H9 (cell line): ENCODE measurements around the gene ZNF135. TPM values are rescaled to one million over a fixed set of nuclear protein-coding genes. Genes with fewer than 3 reads are reported as not detected.

Experiments
- DNase-seq: peaks from one replicate; pipeline ENCODE4 v3.0.0-alpha.2; 2017
- H2AFZ ChIP-seq: one replicate; pipeline ENCODE4 v1.6.1; 2013; ENCODE audit warnings: mild to moderate bottlenecking, low read length, control low read depth, moderate library complexity
- H2AK5ac ChIP-seq: 2 replicates; pipeline ENCODE4 v1.6.1; 2013; ENCODE audit warnings: low read length, control low read depth, mixed read lengths; ENCODE audit not compliant: insufficient read length
- H2BK120ac ChIP-seq: one replicate; pipeline ENCODE4 v1.6.1; 2013; ENCODE audit warnings: low read depth, mild to moderate bottlenecking, low read length, control low read depth, inconsistent platforms; ENCODE audit not compliant: poor library complexity, severe bottlenecking
- H2BK12ac ChIP-seq: 2 replicates; pipeline ENCODE4 v1.6.1; 2013; ENCODE audit warnings: low read length, control low read depth, mixed read lengths, low read depth; ENCODE audit not compliant: insufficient read length
- H2BK15ac ChIP-seq: 2 replicates; pipeline ENCODE4 v1.6.1; 2013; ENCODE audit warnings: low read depth, low read length, control low read depth
- H2BK20ac ChIP-seq: one replicate; pipeline ENCODE4 v1.6.1; 2013; ENCODE audit warnings: low read depth, mild to moderate bottlenecking, low read length, control low read depth, inconsistent platforms; ENCODE audit not compliant: poor library complexity, severe bottlenecking
- H2BK5ac ChIP-seq: 2 replicates; pipeline ENCODE4 v1.6.1; 2013; ENCODE audit warnings: low read length, control low read depth, mixed read lengths; ENCODE audit not compliant: insufficient read length
- H3K14ac ChIP-seq: 2 replicates; pipeline ENCODE4 v1.6.1; 2013; ENCODE audit warnings: low read length, control low read depth; ENCODE audit not compliant: insufficient read depth
- H3K18ac ChIP-seq: 2 replicates; pipeline ENCODE4 v1.6.1; 2013; ENCODE audit warnings: low read depth, mild to moderate bottlenecking, mixed read lengths, low read length, control low read depth; ENCODE audit not compliant: insufficient read length
- H3K23ac ChIP-seq: 2 replicates; pipeline ENCODE4 v1.6.1; 2013; ENCODE audit warnings: low read length, control low read depth, mixed read lengths, low read depth; ENCODE audit not compliant: insufficient read length
- H3K23me2 ChIP-seq: 2 replicates; pipeline ENCODE4 v1.6.1; 2013; ENCODE audit warnings: low read depth, mild to moderate bottlenecking, mixed read lengths, low read length, control low read depth; ENCODE audit not compliant: insufficient read length, poor library complexity, severe bottlenecking
- H3K27ac ChIP-seq: 2 replicates; pipeline ENCODE4 v1.5.1; 2013; ENCODE audit warnings: low read length, control low read depth, mixed read lengths, low read depth; ENCODE audit not compliant: insufficient read length
- H3K27me3 ChIP-seq: 2 replicates; pipeline ENCODE4 v1.6.1; 2013; ENCODE audit warnings: low read length, control low read depth, inconsistent platforms; ENCODE audit not compliant: insufficient read depth
- H3K4ac ChIP-seq: 2 replicates; pipeline ENCODE4 v1.6.1; 2013; ENCODE audit warnings: low read depth, mild to moderate bottlenecking, control low read depth, inconsistent platforms, low read length, moderate library complexity
- H3K4me1 ChIP-seq: 2 replicates; pipeline ENCODE4 v1.6.1; 2013; ENCODE audit warnings: low read length, control low read depth, inconsistent platforms; ENCODE audit not compliant: insufficient read depth
- H3K4me2 ChIP-seq: 2 replicates; pipeline ENCODE4 v1.6.1; 2013; ENCODE audit warnings: low read length, control low read depth, mixed read lengths; ENCODE audit not compliant: insufficient read length, insufficient read depth
- H3K56ac ChIP-seq: 2 replicates; pipeline ENCODE4 v1.6.1; 2013; ENCODE audit warnings: low read depth, mild to moderate bottlenecking, mixed read lengths, low read length, control low read depth; ENCODE audit not compliant: insufficient read length
- H3K79me1 ChIP-seq: 2 replicates; pipeline ENCODE4 v1.6.1; 2013; ENCODE audit warnings: low read depth, mild to moderate bottlenecking, moderate library complexity, low read length, control low read depth, inconsistent platforms; ENCODE audit not compliant: insufficient read depth, poor library complexity, severe bottlenecking
- H3K79me2 ChIP-seq: 2 replicates; pipeline ENCODE4 v1.6.1; 2013; ENCODE audit warnings: low read length, control low read depth, inconsistent platforms; ENCODE audit not compliant: insufficient read depth
- H3K9ac ChIP-seq: 2 replicates; pipeline ENCODE4 v1.6.1; 2013; ENCODE audit warnings: low read length, control low read depth, mixed read lengths; ENCODE audit not compliant: insufficient read length; ENCODE audit errors: extremely low read depth
- H3K9me3 ChIP-seq: one replicate; pipeline ENCODE4 v1.6.1; 2013; ENCODE audit warnings: low read depth, low read length, inconsistent platforms; ENCODE audit not compliant: control insufficient read depth
- H3T11ph ChIP-seq: one replicate; pipeline ENCODE4 v1.6.1; 2013; ENCODE audit warnings: mild to moderate bottlenecking, low read length, control low read depth, inconsistent platforms
- H4K20me1 ChIP-seq: one replicate; pipeline ENCODE4 v1.6.1; 2013; ENCODE audit not compliant: control insufficient read depth, insufficient read length, insufficient read depth
- H4K5ac ChIP-seq: 2 replicates; pipeline ENCODE4 v1.6.1; 2013; ENCODE audit warnings: low read depth, mild to moderate bottlenecking, mixed read lengths, low read length, control low read depth; ENCODE audit not compliant: insufficient read length
- H4K8ac ChIP-seq: replicated peaks from 2 replicates; pipeline ENCODE4 v1.6.1; 2013; ENCODE audit warnings: low read length, control low read depth, mixed read lengths, low read depth; ENCODE audit not compliant: insufficient read length
- H4K91ac ChIP-seq: 2 replicates; pipeline ENCODE4 v1.6.1; 2013; ENCODE audit warnings: low read depth, mild to moderate bottlenecking, moderate library complexity, mixed read lengths, low read length, control low read depth; ENCODE audit not compliant: insufficient read length
- H3K27ac Mint-ChIP-seq, 3 experiments: 2 replicates in 2 of 3; 3 replicates in 1 of 3; pipeline ENCODE4 v1.8.0; 2020 to 2021; ENCODE audit warnings: mixed read lengths in 3 of 3, mild to moderate bottlenecking in 1 of 3, moderate library complexity in 1 of 3
- H3K27me3 Mint-ChIP-seq: 2 replicates; pipeline ENCODE4 v1.8.0; 2021; ENCODE audit warnings: low read depth, mild to moderate bottlenecking, moderate library complexity, mixed read lengths
- H3K36me3 Mint-ChIP-seq, 3 experiments: 2 replicates in 2 of 3; 3 replicates in 1 of 3; pipeline ENCODE4 v1.8.0; 2020 to 2021; ENCODE audit warnings: low read depth in 3 of 3, mixed read lengths in 3 of 3; ENCODE audit not compliant: insufficient read depth in 1 of 3
- H3K4me1 Mint-ChIP-seq, 2 experiments: 2 replicates each; pipeline ENCODE4 v1.8.0; 2020; ENCODE audit warnings: mixed read lengths in 2 of 2
- H3K4me3 Mint-ChIP-seq, 2 experiments: 2 replicates in 1 of 2; 3 replicates in 1 of 2; pipeline ENCODE4 v1.8.0; 2020 to 2021; ENCODE audit warnings: mild to moderate bottlenecking in 2 of 2, mixed read lengths in 2 of 2, moderate library complexity in 1 of 2
- H3K9me3 Mint-ChIP-seq, 2 experiments: 2 replicates in 1 of 2; 3 replicates in 1 of 2; pipeline ENCODE4 v1.8.0; 2020; ENCODE audit warnings: mild to moderate bottlenecking in 2 of 2, mixed read lengths in 2 of 2, moderate library complexity in 1 of 2
- WGBS: extraction: QIAGEN DNeasy Blood & Tissue Kit; methylation state at CpG from one replicate; pipeline ENCODE4 v1.1.7; 2013; ENCODE audit warnings: missing lambda C conversion rate, low lambda C conversion rate, mixed read lengths; ENCODE audit not compliant: insufficient read length; ENCODE audit errors: extremely low coverage; 5-methylcytosine and 5-hydroxymethylcytosine counted together
- total RNA-seq: library from RNA; stranded (reverse); gene quantifications from 2 replicates; pipeline ENCODE4 v1.2.1, GENCODE V29; 2021
- TF ChIP-seq, protein P1 (sequence below): fragments of 200-600 bp; sonication (generic); conservative IDR thresholded peaks from 3 replicates; pipeline ENCODE4 v1.8.0; 2021; ENCODE audit warnings: antibody characterized with exemption, mild to moderate bottlenecking

ZNF135 gene
- total RNA-seq, 1 experiment from 2014 or later, result 4.7 TPM

DNA sequence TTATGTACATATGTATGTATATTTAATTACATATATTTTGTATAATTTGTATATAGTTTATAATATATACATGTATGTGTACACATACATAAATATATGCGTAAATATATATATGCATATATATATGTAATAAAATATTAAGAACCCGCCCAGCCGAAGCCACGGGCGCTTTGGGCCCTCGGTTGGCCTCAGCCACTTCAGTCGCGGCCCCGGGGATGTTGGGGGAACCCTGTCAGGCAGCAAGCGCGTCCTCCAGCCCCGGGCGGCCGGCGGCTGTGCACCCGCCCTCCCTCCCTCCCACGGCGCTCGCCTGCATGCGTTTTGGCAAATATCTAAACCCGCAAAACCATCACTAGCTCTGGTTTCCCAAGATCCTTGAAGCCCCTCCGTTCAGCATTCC lies 48.6 kb upstream of the ZNF135 start:
- no peaks in the 10 kb centered on the region for H3K4me1 ChIP-seq
- Mint-ChIP-seq H3K9me3 (peaks cover 76 to 81% of the 10 kb centered on the region in 2 experiments), H3K4me3 (no peak overlapping the region), H3K27me3 (peaks cover 12% of the 10 kb centered on the region), H3K36me3 (peaks cover 51 to 64% (median 63%) of the 10 kb centered on the region in 3 experiments), H3K27ac (no peak overlapping the region), H3K4me1 (no peaks in the 10 kb centered on the region)
- TF ChIP-seq, protein P1, sequence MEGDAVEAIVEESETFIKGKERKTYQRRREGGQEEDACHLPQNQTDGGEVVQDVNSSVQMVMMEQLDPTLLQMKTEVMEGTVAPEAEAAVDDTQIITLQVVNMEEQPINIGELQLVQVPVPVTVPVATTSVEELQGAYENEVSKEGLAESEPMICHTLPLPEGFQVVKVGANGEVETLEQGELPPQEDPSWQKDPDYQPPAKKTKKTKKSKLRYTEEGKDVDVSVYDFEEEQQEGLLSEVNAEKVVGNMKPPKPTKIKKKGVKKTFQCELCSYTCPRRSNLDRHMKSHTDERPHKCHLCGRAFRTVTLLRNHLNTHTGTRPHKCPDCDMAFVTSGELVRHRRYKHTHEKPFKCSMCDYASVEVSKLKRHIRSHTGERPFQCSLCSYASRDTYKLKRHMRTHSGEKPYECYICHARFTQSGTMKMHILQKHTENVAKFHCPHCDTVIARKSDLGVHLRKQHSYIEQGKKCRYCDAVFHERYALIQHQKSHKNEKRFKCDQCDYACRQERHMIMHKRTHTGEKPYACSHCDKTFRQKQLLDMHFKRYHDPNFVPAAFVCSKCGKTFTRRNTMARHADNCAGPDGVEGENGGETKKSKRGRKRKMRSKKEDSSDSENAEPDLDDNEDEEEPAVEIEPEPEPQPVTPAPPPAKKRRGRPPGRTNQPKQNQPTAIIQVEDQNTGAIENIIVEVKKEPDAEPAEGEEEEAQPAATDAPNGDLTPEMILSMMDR, result no peak
- H4K5ac ChIP-seq, result no peak overlapping the region
- H3K18ac ChIP-seq, result no peak overlapping the region
- H2BK20ac ChIP-seq, result no peak overlapping the region
- no peak overlapping the region for H3K23ac ChIP-seq
- no peaks in the 10 kb centered on the region for H3K27me3 ChIP-seq
- H3K23me2 ChIP-seq, result no peaks in the 10 kb centered on the region
- no peak for DNase-seq
- H3K4ac ChIP-seq, result no peak overlapping the region
- no peaks in the 10 kb centered on the region for H3K79me1 ChIP-seq
- H2BK15ac ChIP-seq, result no peak overlapping the region
- no peaks in the 10 kb centered on the region for H3K79me2 ChIP-seq
- no CpG with 5 or more reads among the region's 22 CpGs for WGBS
- no peak overlapping the region for H2AFZ ChIP-seq
- H2AK5ac ChIP-seq, result no peak overlapping the region
- H2BK12ac ChIP-seq, result no peak overlapping the region
- H2BK120ac ChIP-seq, result no peak overlapping the region
- no peak overlapping the region for H3K14ac ChIP-seq
- no peak overlapping the region for H2BK5ac ChIP-seq
- no peak overlapping the region for H3K56ac ChIP-seq
- no peak overlapping the region for H4K8ac ChIP-seq
- no peak overlapping the region for H3T11ph ChIP-seq
- peaks cover 11% of the 10 kb centered on the region for H3K9me3 ChIP-seq
- no peak overlapping the region for H3K4me2 ChIP-seq
- no peaks in the 10 kb centered on the region for H4K20me1 ChIP-seq
- H3K9ac ChIP-seq, result no peak overlapping the region
- no peak overlapping the region for H3K27ac ChIP-seq
- H4K91ac ChIP-seq, result no peak overlapping the region
